Activated naive CD4-positive, alpha-beta T cell treated with anti-CD3 and anti-CD28 coated beads, Interleukin-2, amount 50 U/mL, for 72 hours (primary cell): ENCODE data around the gene TNNT2. TPM values are rescaled to one million over a fixed set of nuclear protein-coding genes. Genes with fewer than 3 reads are reported as not detected.

Experiments
- ATAC-seq, 2 donors: fragments of 150-1000 bp; cut with Tn5 transposase; 2 replicates each; pipeline ENCODE4 v1.10.0; 2021; ENCODE audit warnings: mild to moderate bottlenecking in 2 of 2, moderate library complexity in 2 of 2
- DNase-seq, 2 donors: peaks; one replicate each; pipeline ENCODE4 v3.0.0; 2021 to 2022; ENCODE audit warnings: low spot score in 2 of 2
- H3K27ac Mint-ChIP-seq, 2 donors: one replicate each; pipeline ENCODE4 v1.8.0; 2022; ENCODE audit warnings: mild to moderate bottlenecking in 2 of 2, mixed read lengths in 2 of 2
- H3K36me3 Mint-ChIP-seq, 2 donors: one replicate each; pipeline ENCODE4 v1.8.0; 2022; ENCODE audit warnings: mixed read lengths in 2 of 2
- H3K9me3 Mint-ChIP-seq, 2 donors: one replicate each; pipeline ENCODE4 v1.8.0; 2022; ENCODE audit warnings: mixed read lengths in 2 of 2
- total RNA-seq, 2 donors: library from RNA; stranded (reverse); gene quantifications; one replicate each; pipeline ENCODE4 v1.2.3, GENCODE V29; 2022

Gene TNNT2
- total RNA-seq, 2 donors from 2014 or later, result not detected

GRCh38 chr1:201354151-201354900 is 23.2 kb downstream of the TNNT2 start:
- ATAC-seq (no peak), DNase-seq (no peak)
- Mint-ChIP-seq H3K27ac (no peak overlapping the region), H3K36me3 (no peaks in the 10 kb centered on the region), H3K9me3 (no peaks in the 10 kb centered on the region)

- no peaks in the 10 kb centered on the region for H3K9me3 Mint-ChIP-seq
- no peak for ATAC-seq
- H3K36me3 Mint-ChIP-seq, result no peaks in the 10 kb centered on the region
- DNase-seq, result no peak
- H3K27ac Mint-ChIP-seq, result no peak overlapping the region
Measured at GRCh38 chr1:201353186-201353940, 24.1 kb downstream of the TNNT2 start.

GRCh38 chr1:201351617-201352016 is 25.9 kb downstream of the TNNT2 start:
- Mint-ChIP-seq H3K9me3 (no peaks in the 10 kb centered on the region), H3K27ac (no peak overlapping the region), H3K36me3 (no peaks in the 10 kb centered on the region)
- ATAC-seq (no peak), DNase-seq (no peak)

- no peak for ATAC-seq
- Mint-ChIP-seq H3K9me3 (no peaks in the 10 kb centered on the region), H3K27ac (no peak overlapping the region), H3K36me3 (no peaks in the 10 kb centered on the region)
- DNase-seq, result no peak
Measured at GRCh38 chr1:201350884-201351283, 26.6 kb downstream of the TNNT2 start.

GRCh38 chr1:201350361-201350725 is 27.1 kb downstream of the TNNT2 start:
- ATAC-seq, result no peak
- DNase-seq, result no peak
- no peaks in the 10 kb centered on the region for H3K9me3 Mint-ChIP-seq
- H3K27ac Mint-ChIP-seq, result no peak overlapping the region
- no peaks in the 10 kb centered on the region for H3K36me3 Mint-ChIP-seq

- DNase-seq (no peak), ATAC-seq (no peak)
- Mint-ChIP-seq H3K36me3 (no peaks in the 10 kb centered on the region), H3K27ac (no peak overlapping the region), H3K9me3 (no peaks in the 10 kb centered on the region)
Measured at GRCh38 chr1:201349092-201349491, 28.4 kb downstream of the TNNT2 start.

- H3K9me3 Mint-ChIP-seq, result no peaks in the 10 kb centered on the region
- no peaks in the 10 kb centered on the region for H3K36me3 Mint-ChIP-seq
- H3K27ac Mint-ChIP-seq, result no peak overlapping the region
- peak in 1 of 2 donors; percentile 57 for DNase-seq
- ATAC-seq, result peak; percentile 53 to 74
Measured at GRCh38 chr1:201348211-201348566, 29.3 kb downstream of the TNNT2 start.

- Mint-ChIP-seq H3K36me3 (no peaks in the 10 kb centered on the region), H3K27ac (no peak overlapping the region), H3K9me3 (no peaks in the 10 kb centered on the region)
- ATAC-seq, result no peak
- DNase-seq, result no peak
Measured at GRCh38 chr1:201347498-201348210, 29.8 kb downstream of the TNNT2 start.

- no peak for ATAC-seq
- no peak for DNase-seq
- no peaks in the 10 kb centered on the region for H3K36me3 Mint-ChIP-seq
- no peak overlapping the region for H3K27ac Mint-ChIP-seq
- no peaks in the 10 kb centered on the region for H3K9me3 Mint-ChIP-seq
Measured at GRCh38 chr1:201346987-201347386, 30.5 kb downstream of the TNNT2 start.

GRCh38 chr1:201346337-201346939 is 31.0 kb downstream of the TNNT2 start:
- Mint-ChIP-seq H3K27ac (no peak overlapping the region), H3K9me3 (no peaks in the 10 kb centered on the region), H3K36me3 (no peaks in the 10 kb centered on the region)
- DNase-seq (peak in 1 of 2 donors; percentile 32), ATAC-seq (no peak)

GRCh38 chr1:201345081-201345355 is 32.5 kb downstream of the TNNT2 start:
- no peak overlapping the region for H3K27ac Mint-ChIP-seq
- no peaks in the 10 kb centered on the region for H3K36me3 Mint-ChIP-seq

GRCh38 chr1:201344206-201345080 is 33.0 kb downstream of the TNNT2 start:
- ATAC-seq (no peak), DNase-seq (no peak)
- H3K27ac Mint-ChIP-seq, result no peak overlapping the region
- H3K9me3 Mint-ChIP-seq, result no peaks in the 10 kb centered on the region
- H3K36me3 Mint-ChIP-seq, result no peaks in the 10 kb centered on the region

More at GRCh38 chr1:201345081-201345355, 32.5 kb downstream of the TNNT2 start:
- DNase-seq, result no peak
- H3K9me3 Mint-ChIP-seq, result no peaks in the 10 kb centered on the region
- ATAC-seq, result no peak

- H3K36me3 Mint-ChIP-seq, result no peaks in the 10 kb centered on the region
- no peak overlapping the region for H3K27ac Mint-ChIP-seq
- DNase-seq (no peak), ATAC-seq (no peak)
- H3K9me3 Mint-ChIP-seq, result no peaks in the 10 kb centered on the region
Measured at GRCh38 chr1:201341377-201341776, 36.1 kb downstream of the TNNT2 start.

GRCh38 chr1:201336711-201337450 is 40.6 kb downstream of the TNNT2 start:
- ATAC-seq (no peak), DNase-seq (no peak)
- Mint-ChIP-seq H3K9me3 (no peaks in the 10 kb centered on the region), H3K27ac (no peak overlapping the region), H3K36me3 (no peaks in the 10 kb centered on the region)

GRCh38 chr1:201335901-201336300 is 41.6 kb downstream of the TNNT2 start:
- H3K9me3 Mint-ChIP-seq, result no peaks in the 10 kb centered on the region
- DNase-seq (no peak), ATAC-seq (no peak)
- no peak overlapping the region for H3K27ac Mint-ChIP-seq
- H3K36me3 Mint-ChIP-seq, result no peaks in the 10 kb centered on the region
